ENCODE results near the gene VPS52.

- TF ChIP-seq EZH2 (IDR thresholded peaks at IDR 0.05) (no peak), REST (IDR thresholded peaks at IDR 0.05; ENCODE audit: low read depth) (no peak), CTCF (IDR thresholded peaks at IDR 0.05 in 2 of 3, conservative IDR thresholded peaks at IDR 0.05 in 1 of 3; ENCODE audit: borderline replicate concordance in 1 of 3, insufficient read depth in 1 of 3, low read depth in 2 of 3, low read length in 2 of 3) (no peak), EZH2phosphoT487 (IDR thresholded peaks at IDR 0.05; ENCODE audit: borderline replicate concordance) (no peak), RAD21 (IDR thresholded peaks at IDR 0.05; ENCODE audit: low read depth) (no peak)
Observed at GRCh38 chr6:33273924-33274902, 2.5 kb upstream of the VPS52 start.

Measured in HCT116 (cell line).